ENCODE data around the gene SOWAHA. TPM values are rescaled to one million over a fixed set of nuclear protein-coding genes. Genes with fewer than 3 reads are reported as not detected.

The SOWAHA gene
- total and polyA plus RNA-seq, 2 of the 4 experiments (the other 2 are of a cell fraction): 0.03 TPM; not detected in 1

DNA sequence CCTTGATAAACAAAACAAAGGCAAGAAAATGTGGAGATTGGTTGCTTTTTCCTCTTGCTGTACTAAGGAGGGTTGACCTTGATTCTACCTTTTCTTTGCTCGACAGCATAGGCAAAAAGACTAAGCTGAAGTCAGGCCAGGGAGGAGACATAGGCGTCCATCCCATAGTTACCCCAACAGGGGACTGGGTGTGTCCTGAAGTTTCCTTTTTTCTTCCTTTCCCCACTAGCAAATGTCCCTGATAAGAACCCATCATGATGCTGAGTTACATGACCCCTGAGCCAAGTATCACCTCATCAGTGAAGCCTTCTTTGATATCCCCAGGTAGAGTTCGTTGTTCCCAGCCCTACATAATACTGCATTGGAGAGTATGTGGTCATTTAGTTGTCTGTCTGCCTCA lies 27.2 kb downstream of the SOWAHA start (continued):
- TF ChIP-seq RCOR1 (IDR thresholded peaks at IDR 0.05; ENCODE audit: insufficient replicate concordance, low read length) (no peak), SMC3 (IDR thresholded peaks at IDR 0.05; ENCODE audit: low read depth, low read length) (no peak), POLR2A (IDR thresholded peaks at IDR 0.05; ENCODE audit: low read depth, low read length) (no peak)
- TF ChIP-seq, protein P1, sequence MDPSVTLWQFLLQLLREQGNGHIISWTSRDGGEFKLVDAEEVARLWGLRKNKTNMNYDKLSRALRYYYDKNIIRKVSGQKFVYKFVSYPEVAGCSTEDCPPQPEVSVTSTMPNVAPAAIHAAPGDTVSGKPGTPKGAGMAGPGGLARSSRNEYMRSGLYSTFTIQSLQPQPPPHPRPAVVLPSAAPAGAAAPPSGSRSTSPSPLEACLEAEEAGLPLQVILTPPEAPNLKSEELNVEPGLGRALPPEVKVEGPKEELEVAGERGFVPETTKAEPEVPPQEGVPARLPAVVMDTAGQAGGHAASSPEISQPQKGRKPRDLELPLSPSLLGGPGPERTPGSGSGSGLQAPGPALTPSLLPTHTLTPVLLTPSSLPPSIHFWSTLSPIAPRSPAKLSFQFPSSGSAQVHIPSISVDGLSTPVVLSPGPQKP (IDR thresholded peaks at IDR 0.05; ENCODE audit: borderline replicate concordance, low read depth, low read length): no peak

DNA sequence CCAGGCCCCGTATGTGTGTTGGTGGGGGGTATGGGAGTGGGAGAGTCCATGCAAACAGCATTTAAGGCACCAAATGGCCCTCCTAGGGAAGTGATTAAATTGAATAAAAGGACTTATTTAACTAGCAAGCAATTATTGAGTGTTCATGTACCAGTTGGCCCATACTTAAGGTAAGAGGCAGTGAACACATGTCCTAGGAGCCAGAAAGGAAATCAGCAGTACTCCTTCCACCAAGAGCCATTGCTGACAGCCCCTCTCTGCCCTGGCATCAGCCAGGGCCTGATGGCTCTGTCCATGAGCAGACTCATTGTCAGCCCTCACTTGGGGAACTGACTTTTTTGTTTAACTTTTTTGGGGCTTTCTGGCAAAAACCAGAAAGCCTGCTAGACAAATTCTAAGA lies 27.8 kb downstream of the SOWAHA start:
- no peaks in the 10 kb centered on the region for H3K27me3 ChIP-seq (ENCODE audit: control insufficient read depth, insufficient read depth, low read length)
- H2AK5ac ChIP-seq (ENCODE audit: low read depth, low read length): 0 out of 2 replicates have a peak overlapping the region, but pooled peaks have one; percentile 37
- peaks cover 7% of the 10 kb centered on the region for H3K9me1 ChIP-seq (ENCODE audit: insufficient read depth, low read length)
- intact Hi-C loops (cut with micrococcal nuclease): no loop called here
- WGBS, 2 experiments (ENCODE audit: extremely low coverage in 2 of 2, insufficient read length in 1 of 2): no CpG with 5 or more reads among the region's 1 CpG
- H3K4me3 ChIP-seq (ENCODE audit: insufficient read depth, low read depth, low read length): no peak overlapping the region
- H3K9ac ChIP-seq (ENCODE audit: low read depth, low read length): no peak overlapping the region
- peak overlapping the region; percentile 49 for H2AK9ac ChIP-seq (replicated peaks; ENCODE audit: low read depth, low read length, poor library complexity)
- H3K27ac ChIP-seq (ENCODE audit: insufficient read depth, low read length): no peak overlapping the region
- H3K14ac ChIP-seq (replicated peaks; ENCODE audit: low read depth, low read length): peak overlapping the region; percentile 86
- peak overlapping the region; percentile 90; the same call in 1 of the 2 replicates for H3K4ac ChIP-seq (ENCODE audit: low read depth, low read length)
- ATAC-seq (ENCODE audit: low read depth) (no peak), DNase-seq (no peak)
- H3K9me3 ChIP-seq (ENCODE audit: control insufficient read depth, insufficient read depth, low read length): no peaks in the 10 kb centered on the region
- H3K4me2 ChIP-seq (ENCODE audit: low read depth, low read length): no peak overlapping the region
- H4K5ac ChIP-seq (ENCODE audit: low read depth, low read length): peak overlapping the region; percentile 50; the same call in 1 of the 2 replicates
- peak overlapping the region; percentile 46 to 89; a peak in 3 of 4 replicates for H4K8ac ChIP-seq (ENCODE audit: low read depth in 2 of 2, low read length in 2 of 2)
- dilution Hi-C loops (cut with HindIII; ENCODE audit: low sequenced_read_pairs, unreplicated experiment): no loop called here
- no peak overlapping the region for H2AFZ ChIP-seq (replicated peaks; ENCODE audit: low read length, poor library complexity)
- 0 out of 3 replicates have a peak overlapping the region, but pooled peaks have one; percentile 86 for H2BK15ac ChIP-seq (ENCODE audit: low read depth, low read length)
- H3K79me1 ChIP-seq (ENCODE audit: low read depth in 1 of 2, low read length in 2 of 2): no peaks in the 10 kb centered on the region
- H4K20me1 ChIP-seq (ENCODE audit: insufficient read depth, low read length): no peaks in the 10 kb centered on the region
- H2BK5ac ChIP-seq (ENCODE audit: low read depth, low read length, poor library complexity, severe bottlenecking): no peak overlapping the region
- peak overlapping the region; percentile 39; the same call in 1 of the 2 replicates for H3K23ac ChIP-seq (ENCODE audit: low read depth, low read length)
- in situ Hi-C loops (cut with MboI; ENCODE audit: low sequenced_read_pairs): no loop called here
- H3K4me1 ChIP-seq (ENCODE audit: control insufficient read depth, insufficient read depth, low read length): peaks cover 19% of the 10 kb centered on the region
- no peak overlapping the region; the same call in 1 of the 2 replicates for H4K91ac ChIP-seq (ENCODE audit: insufficient read depth, low read depth, low read length)
- CTCF ChIA-PET: no interaction called here
- H3K56ac ChIP-seq (ENCODE audit: extremely low read depth, insufficient read depth, low read length): no peak overlapping the region
- no peaks in the 10 kb centered on the region for H3K36me3 ChIP-seq (ENCODE audit: control insufficient read depth, insufficient read depth, low read length)
- peak overlapping the region; percentile 92 for H2BK120ac ChIP-seq (ENCODE audit: low read depth, low read length)
- H2BK20ac ChIP-seq (ENCODE audit: low read depth, low read length): 0 out of 2 replicates have a peak overlapping the region, but pooled peaks have one; percentile 83
- peak overlapping the region; percentile 12; the same call in 1 of the 2 replicates for H3K18ac ChIP-seq (ENCODE audit: low read depth, low read length)
- BruUV-seq (replicated peaks): no TSS peak
- POLR2A ChIA-PET (ENCODE audit: unreplicated experiment): no interaction called here
- no peak for TF ChIP-seq CEBPB (IDR thresholded peaks at IDR 0.05; ENCODE audit: low read depth, low read length)
- TF ChIP-seq RFX5 (IDR thresholded peaks at IDR 0.05; ENCODE audit: low read depth, low read length): no peak
- no peak for TF ChIP-seq MAFK (IDR thresholded peaks at IDR 0.05; ENCODE audit: low read depth, low read length)
- TF ChIP-seq, protein P2, sequence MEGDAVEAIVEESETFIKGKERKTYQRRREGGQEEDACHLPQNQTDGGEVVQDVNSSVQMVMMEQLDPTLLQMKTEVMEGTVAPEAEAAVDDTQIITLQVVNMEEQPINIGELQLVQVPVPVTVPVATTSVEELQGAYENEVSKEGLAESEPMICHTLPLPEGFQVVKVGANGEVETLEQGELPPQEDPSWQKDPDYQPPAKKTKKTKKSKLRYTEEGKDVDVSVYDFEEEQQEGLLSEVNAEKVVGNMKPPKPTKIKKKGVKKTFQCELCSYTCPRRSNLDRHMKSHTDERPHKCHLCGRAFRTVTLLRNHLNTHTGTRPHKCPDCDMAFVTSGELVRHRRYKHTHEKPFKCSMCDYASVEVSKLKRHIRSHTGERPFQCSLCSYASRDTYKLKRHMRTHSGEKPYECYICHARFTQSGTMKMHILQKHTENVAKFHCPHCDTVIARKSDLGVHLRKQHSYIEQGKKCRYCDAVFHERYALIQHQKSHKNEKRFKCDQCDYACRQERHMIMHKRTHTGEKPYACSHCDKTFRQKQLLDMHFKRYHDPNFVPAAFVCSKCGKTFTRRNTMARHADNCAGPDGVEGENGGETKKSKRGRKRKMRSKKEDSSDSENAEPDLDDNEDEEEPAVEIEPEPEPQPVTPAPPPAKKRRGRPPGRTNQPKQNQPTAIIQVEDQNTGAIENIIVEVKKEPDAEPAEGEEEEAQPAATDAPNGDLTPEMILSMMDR (conservative IDR thresholded peaks at IDR 0.05; ENCODE audit: low read depth, low read length): no peak
- no peak for TF ChIP-seq FOS (IDR thresholded peaks at IDR 0.05; ENCODE audit: low read depth, low read length)
- no peak for TF ChIP-seq RAD21 (IDR thresholded peaks at IDR 0.05; ENCODE audit: low read length)
- no peak for TF ChIP-seq MAZ (IDR thresholded peaks at IDR 0.05; ENCODE audit: borderline replicate concordance, low read depth, low read length)
- TF ChIP-seq, protein P3, sequence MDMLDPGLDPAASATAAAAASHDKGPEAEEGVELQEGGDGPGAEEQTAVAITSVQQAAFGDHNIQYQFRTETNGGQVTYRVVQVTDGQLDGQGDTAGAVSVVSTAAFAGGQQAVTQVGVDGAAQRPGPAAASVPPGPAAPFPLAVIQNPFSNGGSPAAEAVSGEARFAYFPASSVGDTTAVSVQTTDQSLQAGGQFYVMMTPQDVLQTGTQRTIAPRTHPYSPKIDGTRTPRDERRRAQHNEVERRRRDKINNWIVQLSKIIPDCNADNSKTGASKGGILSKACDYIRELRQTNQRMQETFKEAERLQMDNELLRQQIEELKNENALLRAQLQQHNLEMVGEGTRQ (IDR thresholded peaks at IDR 0.05; ENCODE audit: low read depth, low read length): no peak
- TF ChIP-seq NFE2L2 (IDR thresholded peaks at IDR 0.05; ENCODE audit: low read depth, low read length): no peak
- no peak for TF ChIP-seq SMC3 (IDR thresholded peaks at IDR 0.05; ENCODE audit: low read depth, low read length)
